Neutrophil (primary cell): ENCODE data around the gene HLTF.

Experiments used
- H3K27ac ChIP-seq: fragments of 200-600 bp; sonication (generic); 2 replicates; pipeline ENCODE4 v1.5.1; 2016; ENCODE audit warnings: mild to moderate bottlenecking, moderate library complexity
- H3K27me3 ChIP-seq: fragments of 200-600 bp; sonication (generic); 2 replicates; pipeline ENCODE4 v1.6.0; 2016; ENCODE audit warnings: mild to moderate bottlenecking
- H3K36me3 ChIP-seq: fragments of 200-600 bp; sonication (generic); 2 replicates; pipeline ENCODE4 v1.5.1; 2017
- H3K4me1 ChIP-seq, 2 experiments: fragments of 200-600 bp in 1 of 2; sonication (generic) in 1 of 2; 1 replicate in 1 of 2; 2 replicates in 1 of 2; pipeline versions ENCODE4 v1.5.1 to v1.6.1; 2013 to 2016; ENCODE audit warnings: low read depth in 1 of 2, low read length in 1 of 2, mild to moderate bottlenecking in 1 of 2, moderate library complexity in 1 of 2; ENCODE audit not compliant: control insufficient read depth in 1 of 2, insufficient read depth in 1 of 2
- H3K4me3 ChIP-seq, 2 experiments: fragments of 200-600 bp in 1 of 2; sonication (generic) in 1 of 2; 1 replicate in 1 of 2; 2 replicates in 1 of 2; pipeline ENCODE4 v1.5.1; 2013 to 2016; ENCODE audit warnings: low read depth in 1 of 2, low read length in 1 of 2, mild to moderate bottlenecking in 1 of 2, moderate library complexity in 1 of 2
- H3K9me3 ChIP-seq: fragments of 200-600 bp; sonication (generic); 2 replicates; pipeline ENCODE4 v1.5.1; 2016
- TF ChIP-seq, protein P1 (sequence below): fragments of 200-600 bp; sonication (generic); IDR thresholded peaks from 2 replicates; pipeline ENCODE4 v1.5.1; 2016; ENCODE audit warnings: antibody characterized with exemption

Gene HLTF

DNA sequence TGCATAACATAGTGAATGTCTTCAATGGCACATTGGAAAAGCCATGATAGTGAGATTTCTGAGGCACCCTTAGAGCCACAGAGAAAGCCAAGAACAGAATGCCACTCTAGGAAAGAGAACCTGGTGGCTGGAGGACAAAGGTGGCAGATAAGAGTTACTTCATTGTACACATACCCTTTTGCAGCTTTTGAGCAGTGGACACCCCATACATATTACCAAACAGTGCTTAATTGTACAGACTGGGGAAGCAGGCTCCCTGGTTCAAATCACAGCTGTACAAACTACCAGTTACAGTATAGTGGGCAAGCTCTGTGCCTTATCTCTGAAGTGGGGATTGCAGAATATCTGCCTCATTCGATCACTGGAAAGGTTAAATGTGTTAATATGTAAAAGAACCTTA, 105.1 kb downstream of the HLTF start:
- no peak overlapping the region for H3K4me3 ChIP-seq
- no peaks in the 10 kb centered on the region for H3K36me3 ChIP-seq
- TF ChIP-seq, protein P1, sequence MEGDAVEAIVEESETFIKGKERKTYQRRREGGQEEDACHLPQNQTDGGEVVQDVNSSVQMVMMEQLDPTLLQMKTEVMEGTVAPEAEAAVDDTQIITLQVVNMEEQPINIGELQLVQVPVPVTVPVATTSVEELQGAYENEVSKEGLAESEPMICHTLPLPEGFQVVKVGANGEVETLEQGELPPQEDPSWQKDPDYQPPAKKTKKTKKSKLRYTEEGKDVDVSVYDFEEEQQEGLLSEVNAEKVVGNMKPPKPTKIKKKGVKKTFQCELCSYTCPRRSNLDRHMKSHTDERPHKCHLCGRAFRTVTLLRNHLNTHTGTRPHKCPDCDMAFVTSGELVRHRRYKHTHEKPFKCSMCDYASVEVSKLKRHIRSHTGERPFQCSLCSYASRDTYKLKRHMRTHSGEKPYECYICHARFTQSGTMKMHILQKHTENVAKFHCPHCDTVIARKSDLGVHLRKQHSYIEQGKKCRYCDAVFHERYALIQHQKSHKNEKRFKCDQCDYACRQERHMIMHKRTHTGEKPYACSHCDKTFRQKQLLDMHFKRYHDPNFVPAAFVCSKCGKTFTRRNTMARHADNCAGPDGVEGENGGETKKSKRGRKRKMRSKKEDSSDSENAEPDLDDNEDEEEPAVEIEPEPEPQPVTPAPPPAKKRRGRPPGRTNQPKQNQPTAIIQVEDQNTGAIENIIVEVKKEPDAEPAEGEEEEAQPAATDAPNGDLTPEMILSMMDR = no peak
- H3K9me3 ChIP-seq = no peaks in the 10 kb centered on the region
- H3K27ac ChIP-seq = no peak overlapping the region
- no peaks in the 10 kb centered on the region for H3K27me3 ChIP-seq
- peaks cover 10 to 14% of the 10 kb centered on the region in 2 experiments for H3K4me1 ChIP-seq
